Ovary (tissue), 9 donors: ENCODE data around the gene HEPHL1. TPM values are rescaled to one million over a fixed set of nuclear protein-coding genes. Genes with fewer than 3 reads are reported as not detected.

ENCODE experiments used
- DNase-seq, 5 donors: peaks; one replicate each; pipeline ENCODE4 v3.0.0-alpha.2; 2019 to 2020
- H3K27ac ChIP-seq, 2 donors: fragments of 200-600 bp; one replicate each; pipeline versions ENCODE4 v1.5.1 to v1.8.0; 2019 to 2022
- H3K27me3 ChIP-seq: fragments of 200-600 bp; one replicate; pipeline ENCODE4 v1.8.0; 2022
- H3K36me3 ChIP-seq: fragments of 200-600 bp; sonication (generic); one replicate; pipeline ENCODE4 v1.5.1; 2019
- H3K4me1 ChIP-seq: one replicate; pipeline ENCODE4 v1.8.1; 2013; ENCODE audit warnings: mild to moderate bottlenecking, moderate library complexity; ENCODE audit not compliant: insufficient read depth
- H3K4me3 ChIP-seq: fragments of 200-600 bp; sonication (generic); one replicate; pipeline ENCODE4 v1.5.1; 2017
- H3K9me3 ChIP-seq, 2 donors: fragments of 200-600 bp in 1 of 2; sonication (generic) in 1 of 2; one replicate each; pipeline versions ENCODE4 v1.5.1 to v1.8.1; 2013 to 2019; ENCODE audit warnings: mild to moderate bottlenecking in 1 of 2, moderate library complexity in 1 of 2
- CTCF ChIP-seq, 3 donors: fragments of 450-650 bp in 2 of 3; fragments of 200-600 bp in 1 of 3; IDR thresholded peaks; one replicate each; pipeline versions ENCODE4 v1.5.1 to v1.8.0; 2016 to 2022; ENCODE audit warnings: antibody characterized with exemption in 3 of 3, mild to moderate bottlenecking in 1 of 3
- EP300 ChIP-seq: sonication (generic); formaldehyde crosslinking; IDR thresholded peaks from one replicate; pipeline ENCODE4 v1.6.1; 2017; ENCODE audit warnings: antibody characterized with exemption
- POLR2A ChIP-seq: fragments of 450-650 bp; IDR thresholded peaks from one replicate; pipeline ENCODE4 v1.6.1; 2017; ENCODE audit warnings: antibody characterized with exemption, mild to moderate bottlenecking, moderate library complexity
- WGBS, 3 donors: extraction: QIAGEN DNeasy Blood & Tissue Kit in 1 of 3; methylation state at CpG; one replicate each; pipeline versions ENCODE4 v1.1.5 to v1.1.7; 2013 to 2017; 5-methylcytosine and 5-hydroxymethylcytosine counted together
- intact Hi-C, 4 donors: fragments of 100-400 bp; cut with DNase I; formaldehyde crosslinking; loops; one replicate each; pipeline versions ENCODE4 v1.11.0 to v1.15.1; 2022 to 2023
- polyA plus RNA-seq, 2 donors: library from polyadenylated mRNA; stranded (reverse); fragments of 200-250 nt in 1 of 2; fragments of 350-450 nt in 1 of 2; fragmentation: Illumina TruSeq in 1 of 2; extraction: RNeasy Lipid Tissue Mini Kit (QIAGEN cat#74804) in 1 of 2; gene quantifications; one replicate each; pipeline ENCODE4 v1.2.3, GENCODE V29; 2013 to 2014
- total RNA-seq, 7 donors: library from RNA; depleted of rRNA in 2 of 7; stranded (reverse); fragments of >200 nt in 2 of 7; fragmentation: NEBNext Ultra II Directional in 3 of 7; extraction: Animal tissue kit (Norgen Biotek cat#: 25700) in 3 of 7; gene quantifications; one replicate each; pipeline versions ENCODE4 v1.1.0 to v1.2.4, GENCODE V29; 2016 to 2023
- donor health status: DM: no; HTN: no; CAD: no; lungs with moderate emphysema.
- donor health status: DM: no; HTN: no; CAD: no.
- donor health status: Bipolar disorder and iron deficiency.
- donor health status: DM: yes; HTN: yes; CAD: no.
- donor health status: DM: no; HTN: no; CAD: no.
- donor health status: DM: yes; HTN: yes; CAD: no.

The HEPHL1 gene
- total and polyA plus RNA-seq, 9 donors = 0.02 to 0.03 TPM; not detected in 7

DNA sequence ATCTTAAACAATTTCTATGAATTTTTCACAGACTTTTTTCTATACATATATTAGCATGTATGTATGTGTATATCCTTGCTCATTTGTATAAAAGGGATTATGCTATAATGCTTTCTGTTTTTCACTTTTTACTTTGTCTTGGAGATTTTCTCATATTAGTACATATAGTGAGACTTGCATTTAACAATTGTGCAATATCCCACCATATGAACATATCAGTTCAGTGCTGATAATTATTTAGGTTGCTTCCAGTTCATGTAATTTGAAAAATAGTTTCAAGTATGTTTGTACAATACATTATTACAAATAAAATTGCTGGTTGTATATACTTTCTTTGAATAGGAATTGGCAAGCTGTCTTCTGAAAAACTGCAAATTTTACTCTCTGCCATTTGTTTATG, 37.9 kb downstream of the HEPHL1 start:
- intact Hi-C loops = no loop called here
- DNase-seq = no peak
- Histone ChIP-seq H3K4me1 (no peaks in the 10 kb centered on the region), H3K36me3 (no peaks in the 10 kb centered on the region), H3K27me3 (no peaks in the 10 kb centered on the region), H3K9me3 (no peaks in the 10 kb centered on the region), H3K27ac (no peak overlapping the region), H3K4me3 (no peak overlapping the region)
- no peak for TF ChIP-seq CTCF (IDR thresholded peaks at IDR 0.05)

GRCh38 chr11:94060401-94060800, 39.2 kb downstream of the HEPHL1 start:
- DNase-seq = no peak
- TF ChIP-seq CTCF (IDR thresholded peaks at IDR 0.05) = no peak
- TF ChIP-seq EP300 = no peak
- no peak for TF ChIP-seq POLR2A
- H3K27ac ChIP-seq = no peak overlapping the region
- intact Hi-C loops = no loop called here
- no peak overlapping the region for H3K4me3 ChIP-seq
- no peaks in the 10 kb centered on the region for H3K27me3 ChIP-seq
- no peaks in the 10 kb centered on the region for H3K4me1 ChIP-seq
- no peaks in the 10 kb centered on the region for H3K36me3 ChIP-seq
- H3K9me3 ChIP-seq = no peaks in the 10 kb centered on the region

DNA sequence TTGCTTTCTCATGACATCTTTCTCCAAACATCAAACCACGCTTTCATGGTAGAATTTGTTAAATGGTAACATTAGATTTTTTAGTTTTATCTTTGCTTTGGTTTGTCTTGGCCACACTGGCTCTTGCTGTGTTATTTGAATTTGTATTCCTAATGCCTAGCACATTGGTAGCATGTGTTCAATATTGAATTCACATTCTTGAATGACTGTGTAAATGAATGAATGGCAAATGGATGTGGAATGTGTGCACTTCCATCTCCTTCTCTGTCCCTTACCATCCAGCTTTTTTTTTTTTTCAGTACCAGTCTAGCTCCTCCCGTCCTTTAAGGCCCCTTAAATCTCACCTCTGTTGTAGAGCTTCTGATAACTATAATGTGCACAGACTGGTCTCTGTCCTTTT, 41.2 kb downstream of the HEPHL1 start:
- no peak for DNase-seq
- no peak overlapping the region for H3K4me3 ChIP-seq
- H3K27ac ChIP-seq = no peak overlapping the region
- intact Hi-C loops = no loop called here
- H3K27me3 ChIP-seq = no peaks in the 10 kb centered on the region
- no peaks in the 10 kb centered on the region for H3K4me1 ChIP-seq
- H3K9me3 ChIP-seq = no peaks in the 10 kb centered on the region
- WGBS, 3 donors = 70 to 88% (median 72%) methylated on average over 2 of the region's 2 CpGs
- no peaks in the 10 kb centered on the region for H3K36me3 ChIP-seq
- TF ChIP-seq CTCF (IDR thresholded peaks at IDR 0.05) (no peak), EP300 (no peak), POLR2A (no peak)

GRCh38 chr11:94066901-94067429, 45.8 kb downstream of the HEPHL1 start:
- Histone ChIP-seq H3K9me3 (no peaks in the 10 kb centered on the region), H3K27me3 (no peaks in the 10 kb centered on the region), H3K4me3 (no peak overlapping the region), H3K27ac (no peak overlapping the region), H3K4me1 (peaks cover 1% of the 10 kb centered on the region), H3K36me3 (no peaks in the 10 kb centered on the region)
- no peak for TF ChIP-seq CTCF (IDR thresholded peaks at IDR 0.05)
- TF ChIP-seq EP300 = no peak
- TF ChIP-seq POLR2A = no peak
- intact Hi-C loops = no loop called here
- 28 to 38% (median 37%) methylated on average over 3 of the region's 3 CpGs for WGBS, 3 donors
- DNase-seq = no peak

- Histone ChIP-seq H3K27ac (no peak overlapping the region), H3K4me1 (peaks cover 1% of the 10 kb centered on the region), H3K4me3 (no peak overlapping the region), H3K9me3 (no peaks in the 10 kb centered on the region), H3K36me3 (no peaks in the 10 kb centered on the region), H3K27me3 (no peaks in the 10 kb centered on the region)
- no peak for DNase-seq
- 58 to 83% (median 67%) methylated on average over 2 of the region's 2 CpGs for WGBS, 3 donors
- intact Hi-C loops = no loop called here
- TF ChIP-seq EP300 (no peak), POLR2A (no peak), CTCF (IDR thresholded peaks at IDR 0.05) (no peak)
These were observed 47.6 kb downstream of the HEPHL1 start for GRCh38 chr11:94068764-94069163.
